ENCODE results near the gene TLE3.

- TF ChIP-seq POLR2A (IDR thresholded peaks at IDR 0.05; ENCODE audit: low read length) (no peak), GATA1 (IDR thresholded peaks at IDR 0.05; ENCODE audit: low read depth, low read length) (no peak)
These were observed 11.8 kb upstream of the TLE3 start for GRCh38 chr15:70109531-70109930.
